ENCODE data around the gene CDHR4. TPM values are rescaled to one million over a fixed set of nuclear protein-coding genes. Genes with fewer than 3 reads are reported as not detected.
"Not testable (repeated sequence)": the region's sequence is repeated elsewhere in the genome, so short reads cannot be mapped to it uniquely, and the experiment has no call there.

The CDHR4 gene
- total RNA-seq, 1 donor: not detected

- Histone ChIP-seq H3K79me2 (ENCODE audit: insufficient read depth, low read length) (peaks cover 97% of the 10 kb centered on the region), H3K4me2 (ENCODE audit: insufficient read depth, low read length) (no peak overlapping the region), H3K4me1 (ENCODE audit: insufficient read depth, low read length) (peaks cover 5% of the 10 kb centered on the region), H3K27ac (ENCODE audit: low read depth, low read length) (no peak overlapping the region), H3K27me3 (ENCODE audit: insufficient read depth, low read length) (no peaks in the 10 kb centered on the region), H3K36me3 (ENCODE audit: insufficient read depth, low read length) (peaks cover 50% of the 10 kb centered on the region), H3K4me3 (ENCODE audit: insufficient read depth, low read length) (no peak overlapping the region), H3K9me3 (ENCODE audit: low read depth, low read length) (no peaks in the 10 kb centered on the region), H2AFZ (ENCODE audit: low read length) (no peak overlapping the region), H4K20me1 (ENCODE audit: insufficient read depth, low read length) (peaks cover 48% of the 10 kb centered on the region)
- TF ChIP-seq, protein P1, sequence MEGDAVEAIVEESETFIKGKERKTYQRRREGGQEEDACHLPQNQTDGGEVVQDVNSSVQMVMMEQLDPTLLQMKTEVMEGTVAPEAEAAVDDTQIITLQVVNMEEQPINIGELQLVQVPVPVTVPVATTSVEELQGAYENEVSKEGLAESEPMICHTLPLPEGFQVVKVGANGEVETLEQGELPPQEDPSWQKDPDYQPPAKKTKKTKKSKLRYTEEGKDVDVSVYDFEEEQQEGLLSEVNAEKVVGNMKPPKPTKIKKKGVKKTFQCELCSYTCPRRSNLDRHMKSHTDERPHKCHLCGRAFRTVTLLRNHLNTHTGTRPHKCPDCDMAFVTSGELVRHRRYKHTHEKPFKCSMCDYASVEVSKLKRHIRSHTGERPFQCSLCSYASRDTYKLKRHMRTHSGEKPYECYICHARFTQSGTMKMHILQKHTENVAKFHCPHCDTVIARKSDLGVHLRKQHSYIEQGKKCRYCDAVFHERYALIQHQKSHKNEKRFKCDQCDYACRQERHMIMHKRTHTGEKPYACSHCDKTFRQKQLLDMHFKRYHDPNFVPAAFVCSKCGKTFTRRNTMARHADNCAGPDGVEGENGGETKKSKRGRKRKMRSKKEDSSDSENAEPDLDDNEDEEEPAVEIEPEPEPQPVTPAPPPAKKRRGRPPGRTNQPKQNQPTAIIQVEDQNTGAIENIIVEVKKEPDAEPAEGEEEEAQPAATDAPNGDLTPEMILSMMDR (IDR thresholded peaks at IDR 0.05; ENCODE audit: extremely low read depth, low read depth, low read length): no peak
- peak; percentile 29 for DNase-seq (ENCODE audit: insufficient read length, low spot score, missing footprints)
These were observed 20.2 kb downstream of the CDHR4 start for GRCh38 chr3:49779358-49780079.

DNA sequence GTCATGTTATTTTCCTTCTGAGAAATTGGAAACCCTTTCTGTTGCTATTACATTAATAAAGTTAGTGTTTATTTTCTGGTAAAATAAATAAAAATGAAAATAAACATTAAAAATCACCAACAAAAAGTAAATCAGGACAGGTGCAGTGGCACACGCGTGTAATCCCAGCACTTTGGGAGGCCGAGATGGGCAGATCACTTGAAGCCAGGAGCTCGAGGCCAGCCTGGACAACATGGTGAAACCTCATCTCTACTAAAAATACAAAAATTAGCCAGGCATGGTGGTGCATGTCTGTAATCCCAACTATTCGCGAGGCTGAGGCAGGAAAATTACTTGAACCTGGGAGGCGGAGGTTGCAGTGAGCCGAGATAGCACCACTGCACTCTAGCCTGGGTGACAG is 23.6 kb downstream of the CDHR4 start:
- H3K4me2 ChIP-seq (ENCODE audit: insufficient read depth, low read length); DNase-seq (ENCODE audit: insufficient read length, low spot score, missing footprints); H3K4me1 ChIP-seq (ENCODE audit: insufficient read depth, low read length); H3K9me3 ChIP-seq (ENCODE audit: low read depth, low read length); H3K27me3 ChIP-seq (ENCODE audit: insufficient read depth, low read length); H3K27ac ChIP-seq (ENCODE audit: low read depth, low read length); H3K4me3 ChIP-seq (ENCODE audit: insufficient read depth, low read length); H2AFZ ChIP-seq (ENCODE audit: low read length): not testable (repeated sequence)
- H3K79me2 ChIP-seq (ENCODE audit: insufficient read depth, low read length): peaks cover 91% of the 10 kb centered on the region
- H4K20me1 ChIP-seq (ENCODE audit: insufficient read depth, low read length): peaks cover 51% of the 10 kb centered on the region
- H3K36me3 ChIP-seq (ENCODE audit: insufficient read depth, low read length): peaks cover 35% of the 10 kb centered on the region

- Histone ChIP-seq H3K27me3 (ENCODE audit: insufficient read depth, low read length) (no peaks in the 10 kb centered on the region), H3K79me2 (ENCODE audit: insufficient read depth, low read length) (peaks cover 91% of the 10 kb centered on the region), H3K4me1 (ENCODE audit: insufficient read depth, low read length) (peaks cover 5% of the 10 kb centered on the region), H4K20me1 (ENCODE audit: insufficient read depth, low read length) (peaks cover 55% of the 10 kb centered on the region), H3K27ac (ENCODE audit: low read depth, low read length) (no peak overlapping the region), H3K4me2 (ENCODE audit: insufficient read depth, low read length) (no peak overlapping the region), H3K4me3 (ENCODE audit: insufficient read depth, low read length) (no peak overlapping the region), H3K36me3 (ENCODE audit: insufficient read depth, low read length) (peaks cover 30% of the 10 kb centered on the region), H3K9me3 (ENCODE audit: low read depth, low read length) (no peaks in the 10 kb centered on the region), H2AFZ (ENCODE audit: low read length) (no peak overlapping the region)
- TF ChIP-seq, protein P1 (IDR thresholded peaks at IDR 0.05; ENCODE audit: extremely low read depth, low read depth, low read length): no peak
- no peak for DNase-seq (ENCODE audit: insufficient read length, low spot score, missing footprints)
These were observed 24.1 kb downstream of the CDHR4 start for GRCh38 chr3:49775538-49775937.

GRCh38 chr3:49772703-49773102 is 27.0 kb downstream of the CDHR4 start:
- Histone ChIP-seq H3K36me3 (ENCODE audit: insufficient read depth, low read length) (peaks cover 21% of the 10 kb centered on the region), H4K20me1 (ENCODE audit: insufficient read depth, low read length) (peaks cover 48% of the 10 kb centered on the region), H3K4me3 (ENCODE audit: insufficient read depth, low read length) (no peak overlapping the region), H3K9me3 (ENCODE audit: low read depth, low read length) (no peaks in the 10 kb centered on the region), H3K4me1 (ENCODE audit: insufficient read depth, low read length) (no peaks in the 10 kb centered on the region), H3K79me2 (ENCODE audit: insufficient read depth, low read length) (peaks cover 91% of the 10 kb centered on the region), H3K27me3 (ENCODE audit: insufficient read depth, low read length) (no peaks in the 10 kb centered on the region), H2AFZ (ENCODE audit: low read length) (no peak overlapping the region), H3K27ac (ENCODE audit: low read depth, low read length) (no peak overlapping the region), H3K4me2 (ENCODE audit: insufficient read depth, low read length) (no peak overlapping the region)
- DNase-seq (ENCODE audit: insufficient read length, low spot score, missing footprints): no peak
- TF ChIP-seq, protein P1 (IDR thresholded peaks at IDR 0.05; ENCODE audit: extremely low read depth, low read depth, low read length): no peak
